WTC11 (cell line): ENCODE results near the gene BICDL2. TPM values are rescaled to one million over a fixed set of nuclear protein-coding genes. Genes with fewer than 3 reads are reported as not detected.

Source experiments
- ATAC-seq: fragments of 200-7000 bp; cut with Tn5 transposase; 2 replicates; pipeline ENCODE4 v1.10.0; 2021; ENCODE audit warnings: mild to moderate bottlenecking, moderate library complexity
- CTCF ChIA-PET: fragments of 300-600 bp; sonication (Branson Sonifier 250); formaldehyde crosslinking; loops from one replicate; lab custom pipeline; 2021; ENCODE audit warnings: antibody characterized with exemption; lab: Charles Lee
- POLR2A ChIA-PET: fragments of 350-600 bp; sonication (Branson Sonifier 250); formaldehyde crosslinking; loops from one replicate; lab custom pipeline; 2021; ENCODE audit warnings: antibody characterized with exemption; lab: Charles Lee
- DNase-seq: peaks from one replicate; pipeline ENCODE4 v3.0.0; 2021; ENCODE audit warnings: low spot score
- H3K27ac Mint-ChIP-seq: 2 replicates; pipeline ENCODE4 v1.8.0; 2021; ENCODE audit warnings: mixed read lengths
- H3K27me3 Mint-ChIP-seq: 2 replicates; pipeline ENCODE4 v1.8.0; 2021; ENCODE audit warnings: low read depth, mild to moderate bottlenecking, moderate library complexity, mixed read lengths
- H3K36me3 Mint-ChIP-seq: 2 replicates; pipeline ENCODE4 v1.8.0; 2021; ENCODE audit warnings: mixed read lengths
- H3K4me1 Mint-ChIP-seq: 2 replicates; pipeline ENCODE4 v1.8.0; 2022; ENCODE audit warnings: mixed read lengths
- H3K4me3 Mint-ChIP-seq: 2 replicates; pipeline ENCODE4 v1.8.0; 2021; ENCODE audit warnings: mild to moderate bottlenecking, moderate library complexity, mixed read lengths
- H3K9me3 Mint-ChIP-seq: 2 replicates; pipeline ENCODE4 v1.8.0; 2021; ENCODE audit warnings: mixed read lengths
- CREM ChIP-seq: sonication (generic); formaldehyde crosslinking; IDR thresholded peaks from 2 replicates; pipeline ENCODE4 v1.8.1; 2022; ENCODE audit warnings: mild to moderate bottlenecking, missing genetic modification reagents, moderate library complexity
- GTF2I ChIP-seq: fragments of 250-450 bp; sonication (Bioruptor Pico); conservative IDR thresholded peaks from 2 replicates; pipeline ENCODE4 v1.4.0; 2021; ENCODE audit warnings: mild to moderate bottlenecking
- IRF2 ChIP-seq: sonication (generic); formaldehyde crosslinking; IDR thresholded peaks from 2 replicates; pipeline ENCODE4 v1.8.0; 2022; ENCODE audit warnings: low read depth, missing genetic modification reagents, borderline replicate concordance
- NR1H2 ChIP-seq: sonication (generic); formaldehyde crosslinking; IDR thresholded peaks from 2 replicates; pipeline ENCODE4 v1.9.0; 2021; ENCODE audit warnings: mild to moderate bottlenecking, moderate library complexity, missing genetic modification reagents
- NR2C2 ChIP-seq: sonication (generic); formaldehyde crosslinking; IDR thresholded peaks from 2 replicates; pipeline ENCODE4 v1.8.0; 2022; ENCODE audit warnings: mild to moderate bottlenecking, missing genetic modification reagents
- PRRX2 ChIP-seq: fragments of 250-450 bp; sonication (Bioruptor Pico); IDR thresholded peaks from 2 replicates; pipeline ENCODE4 v1.8.0; 2021; ENCODE audit warnings: mild to moderate bottlenecking
- ZNF138 ChIP-seq: sonication (generic); formaldehyde crosslinking; conservative IDR thresholded peaks from 2 replicates; pipeline ENCODE4 v1.8.1; 2022; ENCODE audit warnings: mild to moderate bottlenecking, moderate library complexity, missing genetic modification reagents
- ZNF263 ChIP-seq: sonication (generic); formaldehyde crosslinking; IDR thresholded peaks from 2 replicates; pipeline ENCODE4 v1.8.1; 2022; ENCODE audit warnings: low read depth, mild to moderate bottlenecking, moderate library complexity, missing genetic modification reagents
- ZNF416 ChIP-seq: fragments of 250-450 bp; sonication (Bioruptor Pico); IDR thresholded peaks from 2 replicates; pipeline ENCODE4 v1.9.0; 2021; ENCODE audit warnings: mild to moderate bottlenecking, inconsistent platforms
- total RNA-seq: library from RNA; stranded (reverse); gene quantifications from 3 replicates; pipeline ENCODE4 v1.2.3, GENCODE V29; 2021
- TF ChIP-seq, protein P1 (sequence below): fragments of 250-450 bp; sonication (Bioruptor Pico); IDR thresholded peaks from 2 replicates; pipeline ENCODE4 v1.9.0; 2021; ENCODE audit warnings: mild to moderate bottlenecking
- TF ChIP-seq, protein P2 (sequence below): sonication (generic); formaldehyde crosslinking; IDR thresholded peaks from 2 replicates; pipeline ENCODE4 v1.8.1; 2023; ENCODE audit warnings: mild to moderate bottlenecking, missing genetic modification reagents
- TF ChIP-seq, protein P3 (sequence below): fragments of 250-450 bp; sonication (Bioruptor Pico); conservative IDR thresholded peaks from 2 replicates; pipeline ENCODE4 v1.9.0; 2021; ENCODE audit warnings: mild to moderate bottlenecking
- TF ChIP-seq, protein P4 (sequence below): sonication (generic); formaldehyde crosslinking; IDR thresholded peaks from 2 replicates; pipeline ENCODE4 v1.8.1; 2022; ENCODE audit warnings: mild to moderate bottlenecking, moderate library complexity, missing genetic modification reagents
- TF ChIP-seq, protein P5 (sequence below): sonication (generic); formaldehyde crosslinking; IDR thresholded peaks from 2 replicates; pipeline ENCODE4 v1.8.1; 2023; ENCODE audit warnings: mild to moderate bottlenecking, missing genetic modification reagents

The BICDL2 gene
- total RNA-seq, 1 experiment from 2014 or later, result 28.2 TPM

DNA sequence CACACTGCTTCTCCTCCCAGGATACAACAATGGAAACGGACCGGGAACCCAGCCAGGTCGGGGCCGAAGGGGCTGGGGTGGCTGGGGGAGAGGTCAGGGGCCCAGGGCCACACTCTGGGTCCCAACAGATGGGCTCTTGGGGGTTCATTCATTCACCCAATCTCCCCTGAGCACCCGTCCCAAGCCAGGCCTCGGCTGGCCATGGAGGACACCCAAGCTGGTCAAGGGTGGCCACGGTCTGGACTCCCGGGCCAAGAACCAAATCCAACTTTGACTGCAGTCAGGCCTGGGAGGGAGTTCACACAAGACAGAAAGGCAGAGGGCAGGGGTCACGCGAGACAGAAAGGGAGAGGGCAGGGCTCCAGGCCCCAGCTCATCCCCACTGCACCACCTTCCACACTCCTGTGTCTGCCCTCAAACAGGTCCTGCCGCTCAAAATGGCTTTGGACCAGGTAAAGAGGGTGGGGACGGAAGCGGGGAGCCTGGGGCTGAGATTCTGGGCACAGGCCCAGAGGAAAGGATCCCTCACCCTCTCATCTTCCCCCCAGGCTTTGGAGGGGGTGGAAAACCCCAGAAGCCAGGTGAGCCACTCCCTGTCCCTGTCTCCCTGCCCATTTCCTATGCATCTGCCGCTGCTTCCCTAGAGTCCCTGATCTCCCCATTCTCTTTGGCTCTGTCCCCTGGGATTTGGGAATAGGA, 44.2 kb downstream of the BICDL2 start (continued):
- TF ChIP-seq, protein P1, sequence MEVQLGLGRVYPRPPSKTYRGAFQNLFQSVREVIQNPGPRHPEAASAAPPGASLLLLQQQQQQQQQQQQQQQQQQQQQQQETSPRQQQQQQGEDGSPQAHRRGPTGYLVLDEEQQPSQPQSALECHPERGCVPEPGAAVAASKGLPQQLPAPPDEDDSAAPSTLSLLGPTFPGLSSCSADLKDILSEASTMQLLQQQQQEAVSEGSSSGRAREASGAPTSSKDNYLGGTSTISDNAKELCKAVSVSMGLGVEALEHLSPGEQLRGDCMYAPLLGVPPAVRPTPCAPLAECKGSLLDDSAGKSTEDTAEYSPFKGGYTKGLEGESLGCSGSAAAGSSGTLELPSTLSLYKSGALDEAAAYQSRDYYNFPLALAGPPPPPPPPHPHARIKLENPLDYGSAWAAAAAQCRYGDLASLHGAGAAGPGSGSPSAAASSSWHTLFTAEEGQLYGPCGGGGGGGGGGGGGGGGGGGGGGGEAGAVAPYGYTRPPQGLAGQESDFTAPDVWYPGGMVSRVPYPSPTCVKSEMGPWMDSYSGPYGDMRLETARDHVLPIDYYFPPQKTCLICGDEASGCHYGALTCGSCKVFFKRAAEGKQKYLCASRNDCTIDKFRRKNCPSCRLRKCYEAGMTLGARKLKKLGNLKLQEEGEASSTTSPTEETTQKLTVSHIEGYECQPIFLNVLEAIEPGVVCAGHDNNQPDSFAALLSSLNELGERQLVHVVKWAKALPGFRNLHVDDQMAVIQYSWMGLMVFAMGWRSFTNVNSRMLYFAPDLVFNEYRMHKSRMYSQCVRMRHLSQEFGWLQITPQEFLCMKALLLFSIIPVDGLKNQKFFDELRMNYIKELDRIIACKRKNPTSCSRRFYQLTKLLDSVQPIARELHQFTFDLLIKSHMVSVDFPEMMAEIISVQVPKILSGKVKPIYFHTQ (CRISPR knock-in tag), result no peak
- TF ChIP-seq, protein P2, sequence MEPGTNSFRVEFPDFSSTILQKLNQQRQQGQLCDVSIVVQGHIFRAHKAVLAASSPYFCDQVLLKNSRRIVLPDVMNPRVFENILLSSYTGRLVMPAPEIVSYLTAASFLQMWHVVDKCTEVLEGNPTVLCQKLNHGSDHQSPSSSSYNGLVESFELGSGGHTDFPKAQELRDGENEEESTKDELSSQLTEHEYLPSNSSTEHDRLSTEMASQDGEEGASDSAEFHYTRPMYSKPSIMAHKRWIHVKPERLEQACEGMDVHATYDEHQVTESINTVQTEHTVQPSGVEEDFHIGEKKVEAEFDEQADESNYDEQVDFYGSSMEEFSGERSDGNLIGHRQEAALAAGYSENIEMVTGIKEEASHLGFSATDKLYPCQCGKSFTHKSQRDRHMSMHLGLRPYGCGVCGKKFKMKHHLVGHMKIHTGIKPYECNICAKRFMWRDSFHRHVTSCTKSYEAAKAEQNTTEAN (CRISPR knock-in tag), result no peak
- TF ChIP-seq NR2C2 (CRISPR knock-in tag) (no peak), PRRX2 (CRISPR knock-in tag) (no peak), ZNF263 (CRISPR knock-in tag) (no peak), NR1H2 (CRISPR knock-in tag) (no peak), CREM (CRISPR knock-in tag) (no peak)
- TF ChIP-seq, protein P3, sequence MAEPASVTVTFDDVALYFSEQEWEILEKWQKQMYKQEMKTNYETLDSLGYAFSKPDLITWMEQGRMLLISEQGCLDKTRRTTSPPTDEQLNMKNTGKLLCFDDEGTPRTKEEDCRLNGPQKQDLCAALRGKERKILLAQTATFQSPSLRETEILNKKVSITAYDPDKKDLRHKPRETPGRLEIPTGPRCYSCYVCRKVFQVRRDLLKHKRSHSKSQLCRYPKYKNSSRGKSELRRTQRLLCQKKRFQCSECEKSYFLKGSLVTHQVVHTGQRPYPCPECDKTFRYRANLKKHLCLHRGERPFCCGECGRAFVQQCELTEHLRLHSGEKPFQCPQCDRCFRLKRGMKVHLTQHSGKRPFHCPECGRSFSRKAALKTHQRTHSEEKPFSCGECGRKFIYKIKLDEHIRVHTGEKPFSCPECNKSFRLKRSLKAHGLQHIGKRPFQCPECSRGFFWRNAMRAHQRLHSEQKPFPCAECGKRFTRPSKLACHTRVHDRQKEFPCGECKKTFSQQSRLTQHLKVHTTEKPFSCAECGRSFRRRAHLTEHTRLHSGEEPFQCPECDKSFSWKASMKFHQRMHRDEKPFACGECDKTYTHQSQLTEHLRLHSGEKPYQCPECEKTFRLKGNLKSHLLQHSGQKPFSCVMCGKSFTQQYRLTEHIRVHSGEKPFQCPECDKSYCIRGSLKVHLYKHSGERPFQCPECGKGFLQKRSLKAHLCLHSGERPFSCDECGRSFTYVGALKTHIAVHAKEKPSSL (CRISPR knock-in tag), result no peak
- TF ChIP-seq, protein P4, sequence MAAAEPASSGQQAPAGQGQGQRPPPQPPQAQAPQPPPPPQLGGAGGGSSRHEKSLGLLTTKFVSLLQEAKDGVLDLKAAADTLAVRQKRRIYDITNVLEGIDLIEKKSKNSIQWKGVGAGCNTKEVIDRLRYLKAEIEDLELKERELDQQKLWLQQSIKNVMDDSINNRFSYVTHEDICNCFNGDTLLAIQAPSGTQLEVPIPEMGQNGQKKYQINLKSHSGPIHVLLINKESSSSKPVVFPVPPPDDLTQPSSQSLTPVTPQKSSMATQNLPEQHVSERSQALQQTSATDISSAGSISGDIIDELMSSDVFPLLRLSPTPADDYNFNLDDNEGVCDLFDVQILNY (CRISPR knock-in tag), result no peak
- TF ChIP-seq, protein P5, sequence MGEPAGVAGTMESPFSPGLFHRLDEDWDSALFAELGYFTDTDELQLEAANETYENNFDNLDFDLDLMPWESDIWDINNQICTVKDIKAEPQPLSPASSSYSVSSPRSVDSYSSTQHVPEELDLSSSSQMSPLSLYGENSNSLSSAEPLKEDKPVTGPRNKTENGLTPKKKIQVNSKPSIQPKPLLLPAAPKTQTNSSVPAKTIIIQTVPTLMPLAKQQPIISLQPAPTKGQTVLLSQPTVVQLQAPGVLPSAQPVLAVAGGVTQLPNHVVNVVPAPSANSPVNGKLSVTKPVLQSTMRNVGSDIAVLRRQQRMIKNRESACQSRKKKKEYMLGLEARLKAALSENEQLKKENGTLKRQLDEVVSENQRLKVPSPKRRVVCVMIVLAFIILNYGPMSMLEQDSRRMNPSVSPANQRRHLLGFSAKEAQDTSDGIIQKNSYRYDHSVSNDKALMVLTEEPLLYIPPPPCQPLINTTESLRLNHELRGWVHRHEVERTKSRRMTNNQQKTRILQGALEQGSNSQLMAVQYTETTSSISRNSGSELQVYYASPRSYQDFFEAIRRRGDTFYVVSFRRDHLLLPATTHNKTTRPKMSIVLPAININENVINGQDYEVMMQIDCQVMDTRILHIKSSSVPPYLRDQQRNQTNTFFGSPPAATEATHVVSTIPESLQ, result no peak

DNA sequence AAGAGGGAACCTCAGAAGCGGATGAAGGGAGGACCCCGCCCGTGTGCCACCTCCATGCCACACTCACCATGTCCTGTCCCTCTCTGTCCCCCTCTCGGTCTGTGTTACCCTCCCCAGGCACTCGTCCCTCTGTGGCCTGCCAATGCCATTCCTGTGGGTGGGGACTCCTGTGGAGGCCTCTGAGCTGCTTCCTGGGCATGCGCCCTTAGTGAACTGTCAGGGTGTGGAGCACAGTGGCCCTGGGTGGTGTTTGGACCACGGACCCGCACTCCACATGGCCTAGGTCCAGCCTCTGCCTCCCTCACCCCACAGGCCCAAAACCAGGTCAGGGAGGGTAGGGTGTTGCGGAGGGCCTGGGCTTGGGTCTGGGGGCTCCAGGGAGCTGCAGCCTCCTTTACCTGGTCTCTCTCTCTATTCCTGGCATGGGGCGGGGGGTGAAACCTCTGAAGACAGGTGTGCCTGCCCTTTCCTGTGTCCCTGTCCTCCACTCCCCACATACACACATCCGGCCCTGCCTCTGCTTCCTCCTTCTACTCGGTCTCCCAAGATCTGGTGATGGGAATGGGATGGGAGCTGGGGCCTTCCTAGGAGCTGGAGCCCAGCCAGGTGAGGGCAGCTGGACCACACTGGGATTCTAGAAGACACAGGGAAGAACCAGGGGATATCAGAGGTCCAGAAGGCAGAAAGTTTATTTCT, 45.0 kb downstream of the BICDL2 start:
- H3K27me3 Mint-ChIP-seq, result no peaks in the 10 kb centered on the region
- H3K27ac Mint-ChIP-seq, result peak overlapping the region; percentile 76
- ATAC-seq, result no peak
- ChIA-PET POLR2A (interaction anchor here (0.6 to 1.4 kb wide), 4 partner anchors 10 to 40 kb away, joined by 3 to 5 read pairs (median 3); no protein-coding TSS in a partner anchor), CTCF (interaction anchor here (0.6 to 3.1 kb wide), 8 partner anchors 9 to 40 kb away, joined by 3 to 13 read pairs (median 9); partner anchors contain the start of gene KREMEN2)
- DNase-seq, result no peak
- no peaks in the 10 kb centered on the region for H3K36me3 Mint-ChIP-seq
- no peaks in the 10 kb centered on the region for H3K9me3 Mint-ChIP-seq
- TF ChIP-seq ZNF138 (CRISPR knock-in tag) (no peak), GTF2I (CRISPR knock-in tag) (no peak), IRF2 (no peak), ZNF416 (CRISPR knock-in tag) (no peak)
- H3K4me3 Mint-ChIP-seq, result no peak overlapping the region
- peaks cover 21% of the 10 kb centered on the region for H3K4me1 Mint-ChIP-seq
